IMR-90 (cell line): ENCODE measurements around the gene TGFBR1. TPM values are rescaled to one million over a fixed set of nuclear protein-coding genes. Genes with fewer than 3 reads are reported as not detected.

Experiments
- ATAC-seq: fragments of 200-7000 bp; cut with Tn5 transposase; 2 replicates; pipeline ENCODE4 v1.9.1; 2020; ENCODE audit warnings: low read depth, mild to moderate bottlenecking, moderate library complexity
- BruUV-seq: library from RNA; stranded (reverse); fragments of 400-500 nt; replicated peaks from 2 replicates; lab custom pipeline; 2021; lab: Mats Ljungman, UMichigan
- CTCF ChIA-PET: fragments of 300-600 bp; formaldehyde crosslinking; extraction: SDS; loops from one replicate; lab custom pipeline; 2021; ENCODE audit warnings: antibody characterized with exemption; lab: Yijun Ruan, JAX
- POLR2A ChIA-PET: fragments of 300-600 bp; sonication (Branson Sonifier 250); formaldehyde crosslinking; loops from one replicate; lab custom pipeline; 2022; ENCODE audit warnings: antibody characterized with exemption; ENCODE audit not compliant: unreplicated experiment; lab: Charles Lee
- DNase-seq: peaks from one replicate; pipeline ENCODE4 v3.0.0; 2013
- H2AFZ ChIP-seq: replicated peaks from 2 replicates; pipeline ENCODE3; 2013; ENCODE audit warnings: low read length, mild to moderate bottlenecking; ENCODE audit not compliant: poor library complexity
- H2AK5ac ChIP-seq: 2 replicates; pipeline ENCODE4 v1.6.1; 2013; ENCODE audit warnings: low read depth, low read length, inconsistent platforms
- H2AK9ac ChIP-seq: replicated peaks from 2 replicates; pipeline ENCODE3; 2013; ENCODE audit warnings: mild to moderate bottlenecking, low read depth, low read length, moderate library complexity; ENCODE audit not compliant: poor library complexity
- H2BK120ac ChIP-seq: 2 replicates; pipeline ENCODE4 v1.6.1; 2013; ENCODE audit warnings: low read depth, low read length, inconsistent platforms
- H2BK15ac ChIP-seq: 3 replicates; pipeline ENCODE4 v1.6.1; 2013; ENCODE audit warnings: low read depth, low read length, inconsistent platforms
- H2BK20ac ChIP-seq: 2 replicates; pipeline ENCODE4 v1.6.1; 2013; ENCODE audit warnings: low read depth, mild to moderate bottlenecking, inconsistent platforms, low read length, moderate library complexity
- H2BK5ac ChIP-seq: 2 replicates; pipeline ENCODE4 v1.6.1; 2013; ENCODE audit warnings: mild to moderate bottlenecking, low read depth, low read length, inconsistent platforms; ENCODE audit not compliant: poor library complexity, severe bottlenecking
- H3K14ac ChIP-seq: replicated peaks from 2 replicates; pipeline ENCODE4 v1.6.1; 2013; ENCODE audit warnings: low read depth, low read length, inconsistent platforms
- H3K18ac ChIP-seq: 2 replicates; pipeline ENCODE4 v1.6.1; 2013; ENCODE audit warnings: low read depth, low read length, control low read depth
- H3K23ac ChIP-seq: 2 replicates; pipeline ENCODE4 v1.6.1; 2013; ENCODE audit warnings: low read depth, low read length, inconsistent platforms
- H3K27ac ChIP-seq: 2 replicates; pipeline ENCODE4 v1.5.1; 2013; ENCODE audit warnings: mild to moderate bottlenecking, control low read depth, low read length; ENCODE audit not compliant: insufficient read depth
- H3K27me3 ChIP-seq: 2 replicates; pipeline ENCODE4 v1.6.1; 2013; ENCODE audit warnings: low read length; ENCODE audit not compliant: control insufficient read depth, insufficient read depth
- H3K36me3 ChIP-seq: 2 replicates; pipeline ENCODE4 v1.6.1; 2013; ENCODE audit warnings: low read length, mixed read lengths; ENCODE audit not compliant: control insufficient read depth, insufficient read depth
- H3K4ac ChIP-seq: 2 replicates; pipeline ENCODE4 v1.6.1; 2013; ENCODE audit warnings: low read depth, low read length, inconsistent platforms
- H3K4me1 ChIP-seq: 2 replicates; pipeline ENCODE4 v1.6.1; 2013; ENCODE audit warnings: low read length, mixed read lengths; ENCODE audit not compliant: control insufficient read depth, insufficient read depth
- H3K4me2 ChIP-seq: 2 replicates; pipeline ENCODE4 v1.6.1; 2013; ENCODE audit warnings: low read depth, mild to moderate bottlenecking, control low read depth, low read length, moderate library complexity
- H3K4me3 ChIP-seq: 2 replicates; pipeline ENCODE4 v1.5.1; 2013; ENCODE audit warnings: low read depth, mild to moderate bottlenecking, control low read depth, low read length, moderate library complexity; ENCODE audit not compliant: insufficient read depth
- H3K56ac ChIP-seq: 2 replicates; pipeline ENCODE4 v1.6.1; 2013; ENCODE audit warnings: low read length, inconsistent platforms; ENCODE audit not compliant: insufficient read depth; ENCODE audit errors: extremely low read depth
- H3K79me1 ChIP-seq, 2 experiments: 2 replicates each; pipeline ENCODE4 v1.6.1; 2013; ENCODE audit warnings: low read length in 2 of 2, inconsistent platforms in 1 of 2, low read depth in 1 of 2
- H3K9ac ChIP-seq: 2 replicates; pipeline ENCODE4 v1.6.1; 2013; ENCODE audit warnings: low read depth, low read length, control low read depth
- H3K9me1 ChIP-seq: 2 replicates; pipeline ENCODE4 v1.6.1; 2013; ENCODE audit warnings: low read length, inconsistent platforms; ENCODE audit not compliant: insufficient read depth
- H3K9me3 ChIP-seq: 2 replicates; pipeline ENCODE4 v1.6.1; 2013; ENCODE audit warnings: low read length; ENCODE audit not compliant: control insufficient read depth, insufficient read depth
- H4K20me1 ChIP-seq: 2 replicates; pipeline ENCODE4 v1.6.1; 2013; ENCODE audit warnings: low read length, inconsistent platforms; ENCODE audit not compliant: insufficient read depth
- H4K5ac ChIP-seq: 2 replicates; pipeline ENCODE4 v1.6.1; 2013; ENCODE audit warnings: mild to moderate bottlenecking, low read depth, low read length, control low read depth
- H4K8ac ChIP-seq, 2 experiments: 2 replicates each; pipeline ENCODE4 v1.6.1; 2013; ENCODE audit warnings: low read depth in 2 of 2, low read length in 2 of 2, control low read depth in 1 of 2, inconsistent platforms in 1 of 2
- H4K91ac ChIP-seq: 2 replicates; pipeline ENCODE4 v1.6.1; 2013; ENCODE audit warnings: low read depth, low read length, inconsistent platforms; ENCODE audit not compliant: insufficient read depth
- BHLHE40 ChIP-seq: fragments of 150-350 bp; IDR thresholded peaks from 2 replicates; pipeline ENCODE4 v1.6.1; 2016; ENCODE audit warnings: mild to moderate bottlenecking, low read depth, low read length
- CEBPB ChIP-seq: IDR thresholded peaks from 2 replicates; pipeline ENCODE4 v1.6.1; 2012; ENCODE audit warnings: low read depth, low read length, improper control_type of control experiment
- CHD1 ChIP-seq: IDR thresholded peaks from 2 replicates; pipeline ENCODE4 v1.6.1; 2012; ENCODE audit warnings: low read depth, low read length, improper control_type of control experiment
- CTCF ChIP-seq: conservative IDR thresholded peaks from 2 replicates; pipeline ENCODE4 v1.5.1; 2012; ENCODE audit warnings: mild to moderate bottlenecking, low read depth, low read length, improper control_type of control experiment
- ELK1 ChIP-seq: fragments of 150-350 bp; IDR thresholded peaks from 2 replicates; pipeline ENCODE4 v1.6.1; 2016; ENCODE audit warnings: low read depth, mild to moderate bottlenecking, low read length, moderate library complexity, borderline replicate concordance
- FOS ChIP-seq: fragments of 150-350 bp; IDR thresholded peaks from 2 replicates; pipeline ENCODE4 v1.6.1; 2016; ENCODE audit warnings: low read depth, low read length
- MAFK ChIP-seq: IDR thresholded peaks from 2 replicates; pipeline ENCODE4 v1.6.1; 2012; ENCODE audit warnings: low read depth, low read length, improper control_type of control experiment
- MAZ ChIP-seq: IDR thresholded peaks from 2 replicates; pipeline ENCODE4 v1.6.1; 2012; ENCODE audit warnings: low read depth, mild to moderate bottlenecking, low read length, improper control_type of control experiment, moderate library complexity, borderline replicate concordance
- MXI1 ChIP-seq: IDR thresholded peaks from 2 replicates; pipeline ENCODE4 v1.6.1; 2012; ENCODE audit warnings: low read depth, mild to moderate bottlenecking, low read length, moderate library complexity, borderline replicate concordance
- NFE2L2 ChIP-seq: fragments of 150-350 bp; IDR thresholded peaks from 2 replicates; pipeline ENCODE4 v1.6.1; 2016; ENCODE audit warnings: low read depth, mild to moderate bottlenecking, low read length
- POLR2A ChIP-seq: IDR thresholded peaks from 2 replicates; pipeline ENCODE4 v1.6.1; 2012; ENCODE audit warnings: mild to moderate bottlenecking, low read depth, low read length
- RAD21 ChIP-seq: IDR thresholded peaks from 2 replicates; pipeline ENCODE4 v1.6.1; 2012; ENCODE audit warnings: low read length, improper control_type of control experiment
- RCOR1 ChIP-seq: IDR thresholded peaks from 2 replicates; pipeline ENCODE4 v1.6.1; 2012; ENCODE audit warnings: mild to moderate bottlenecking, low read length, improper control_type of control experiment; ENCODE audit not compliant: insufficient replicate concordance
- RFX5 ChIP-seq: IDR thresholded peaks from 2 replicates; pipeline ENCODE4 v1.8.0; 2012; ENCODE audit warnings: low read depth, mild to moderate bottlenecking, low read length, moderate library complexity
- SMC3 ChIP-seq: fragments of 150-350 bp; IDR thresholded peaks from 2 replicates; pipeline ENCODE4 v1.6.1; 2016; ENCODE audit warnings: low read depth, mild to moderate bottlenecking, antibody characterized with exemption, low read length, moderate library complexity
- USF2 ChIP-seq: fragments of 150-350 bp; IDR thresholded peaks from 2 replicates; pipeline ENCODE4 v1.6.1; 2017; ENCODE audit warnings: mild to moderate bottlenecking, antibody characterized with exemption, low read length, low read depth
- WGBS, 2 experiments: methylation state at CpG; one replicate each; pipeline versions ENCODE4 v1.1.5 to v1.1.7; 2013; ENCODE audit warnings: missing lambda C conversion rate in 2 of 2; ENCODE audit not compliant: insufficient read length in 1 of 2; ENCODE audit errors: extremely low coverage in 2 of 2; 5-methylcytosine and 5-hydroxymethylcytosine counted together
- dilution Hi-C: fragments of 300-500 bp; cut with HindIII; formaldehyde crosslinking; loops from one replicate; pipeline ENCODE4 v1.14.3; 2018; ENCODE audit warnings: low sequenced_read_pairs; ENCODE audit not compliant: unreplicated experiment
- in situ Hi-C: fragments of 300-500 bp; cut with MboI; formaldehyde crosslinking; loops from 3 replicates; pipeline ENCODE4 v1.14.3; 2019; ENCODE audit warnings: low sequenced_read_pairs, inconsistent platforms, mixed read lengths
- intact Hi-C: fragments of 100-400 bp; cut with micrococcal nuclease; formaldehyde crosslinking; loops from 2 replicates; pipeline ENCODE4 v1.10.0; 2022
- polyA plus RNA-seq, 3 experiments: library from polyadenylated mRNA; depleted of rRNA; stranded (reverse); fragments of >200 nt; gene quantifications; 2 replicates each; pipeline ENCODE4 v1.2.3, GENCODE V29; 2012; ENCODE audit warnings: low replicate concordance in 1 of 3
- total RNA-seq: library from RNA; depleted of rRNA; stranded (reverse); fragments of >200 nt; gene quantifications from 2 replicates; pipeline ENCODE4 v1.2.3, GENCODE V29; 2012

TGFBR1 gene
- total and polyA plus RNA-seq, 2 of the 4 experiments (the other 2 are of a cell fraction): 15.1 to 75.3 TPM

- Histone ChIP-seq H2BK120ac (no peak overlapping the region), H3K27ac (no peak overlapping the region), H4K5ac (no peak overlapping the region), H3K9me1 (peaks cover 6% of the 10 kb centered on the region; the same call in 1 of the 2 replicates), H3K4me3 (no peak overlapping the region), H3K4me1 (peaks cover 8% of the 10 kb centered on the region), H2AK5ac (no peak overlapping the region), H2BK5ac (no peak overlapping the region), H3K14ac (no peak overlapping the region), H2AK9ac (no peak overlapping the region), H2AFZ (no peak overlapping the region), H4K20me1 (no peaks in the 10 kb centered on the region), H3K27me3 (no peaks in the 10 kb centered on the region), H2BK15ac (no peak overlapping the region), H3K56ac (no peak overlapping the region), H4K91ac (no peak overlapping the region), H3K4ac (no peak overlapping the region), H3K18ac (no peak overlapping the region), H3K9ac (no peak overlapping the region), H3K79me1 (no peaks in the 10 kb centered on the region), H3K9me3 (no peaks in the 10 kb centered on the region), H4K8ac (no peak overlapping the region), H3K36me3 (no peaks in the 10 kb centered on the region), H2BK20ac (no peak overlapping the region), H3K4me2 (no peak overlapping the region), H3K23ac (no peak overlapping the region)
- POLR2A ChIA-PET: interaction anchor here (0.6 kb wide), 1 partner anchor 427 kb away, joined by 5 read pairs; no protein-coding TSS in a partner anchor
- CTCF ChIA-PET: interaction anchor here (0.7 to 1.0 kb wide), 4 partner anchors 12 to 1408 kb away, joined by 4 to 7 read pairs (median 4); no protein-coding TSS in a partner anchor
- intact Hi-C loops: loop anchor here (5.0 to 10.0 kb wide), 4 partner anchors 82 to 1242 kb away; partner anchors contain the start of gene MSANTD3
- DNase-seq (no peak), ATAC-seq (peak; percentile 16; the same call in 1 of the 2 replicates)
- TF ChIP-seq MAZ (no peak), BHLHE40 (no peak), CEBPB (no peak), CHD1 (no peak), SMC3 (no peak), MAFK (no peak), ELK1 (no peak), USF2 (no peak), POLR2A (no peak), RCOR1 (no peak), MXI1 (no peak), FOS (no peak), RFX5 (no peak), RAD21 (no peak), NFE2L2 (no peak), CTCF (no peak)
- BruUV-seq: no TSS peak
- WGBS, 2 experiments: 89% methylated on average over 1 of the region's 3 CpGs; no CpG with 5 or more reads in 1 of the 2 experiments
- dilution Hi-C loops: no loop called here
- in situ Hi-C loops: loop anchor here (10.0 to 25.0 kb wide), 4 partner anchors 622 to 1405 kb away; partner anchors contain the start of gene CAVIN4
Observed at GRCh38 chr9:99182356-99182755, 77.4 kb downstream of the TGFBR1 start.
